GM10847 (cell line): ENCODE results near the gene STAB2.

Experiments used
- POLR2A ChIP-seq: IDR thresholded peaks from 2 replicates; pipeline ENCODE4 v1.6.1; 2011; ENCODE audit not compliant: insufficient read length; ENCODE audit errors: extremely low read depth

The STAB2 gene

GRCh38 chr12:103768467-103769123 is 181.5 kb downstream of the STAB2 start:
- TF ChIP-seq POLR2A = no peak

GRCh38 chr12:103769240-103769945 is 182.3 kb downstream of the STAB2 start:
- TF ChIP-seq POLR2A = no peak

GRCh38 chr12:103771466-103771865 is 184.4 kb downstream of the STAB2 start:
- TF ChIP-seq POLR2A = no peak

- TF ChIP-seq POLR2A = no peak
Observed at GRCh38 chr12:103772367-103773108, 185.5 kb downstream of the STAB2 start.

GRCh38 chr12:103773109-103773910 is 186.2 kb downstream of the STAB2 start:
- no peak for TF ChIP-seq POLR2A

GRCh38 chr12:103774977-103775560 is 188.0 kb downstream of the STAB2 start:
- TF ChIP-seq POLR2A = no peak

- no peak for TF ChIP-seq POLR2A
Observed at GRCh38 chr12:103778781-103779180, 191.7 kb downstream of the STAB2 start.

- TF ChIP-seq POLR2A = no peak
Observed at GRCh38 chr12:103779410-103780092, 192.5 kb downstream of the STAB2 start.

GRCh38 chr12:103780093-103780440 is 193.0 kb downstream of the STAB2 start:
- TF ChIP-seq POLR2A = no peak

- TF ChIP-seq POLR2A = no peak
Observed at GRCh38 chr12:103780992-103781391, 193.9 kb downstream of the STAB2 start.

GRCh38 chr12:103782399-103782798 is 195.3 kb downstream of the STAB2 start:
- TF ChIP-seq POLR2A = no peak

- TF ChIP-seq POLR2A = no peak
Observed at GRCh38 chr12:103783744-103784664, 196.9 kb downstream of the STAB2 start.

GRCh38 chr12:103785243-103786031 is 198.4 kb downstream of the STAB2 start:
- TF ChIP-seq POLR2A = no peak
